IPS-20b (cell line): ENCODE measurements around the gene CUEDC1.

Experiments
- H3K27ac ChIP-seq: one replicate; pipeline ENCODE4 v1.5.1; 2013; ENCODE audit warnings: low read length
- H3K27me3 ChIP-seq: 2 replicates; pipeline ENCODE4 v1.6.1; 2013; ENCODE audit warnings: mild to moderate bottlenecking, low read length, inconsistent platforms; ENCODE audit not compliant: insufficient read depth
- H3K36me3 ChIP-seq: 2 replicates; pipeline ENCODE4 v1.6.1; 2013; ENCODE audit warnings: low read depth, mild to moderate bottlenecking, inconsistent platforms, low read length, moderate library complexity; ENCODE audit not compliant: insufficient read depth
- H3K4me1 ChIP-seq: 2 replicates; pipeline ENCODE4 v1.6.1; 2013; ENCODE audit warnings: mild to moderate bottlenecking, control low read depth, inconsistent platforms, low read length, moderate library complexity; ENCODE audit not compliant: insufficient read depth
- H3K4me3 ChIP-seq: 2 replicates; pipeline ENCODE4 v1.5.1; 2013; ENCODE audit warnings: mild to moderate bottlenecking, low read length, inconsistent platforms
- H3K9ac ChIP-seq: 2 replicates; pipeline ENCODE4 v1.6.1; 2013; ENCODE audit warnings: low read depth, mild to moderate bottlenecking, inconsistent platforms, low read length, moderate library complexity
- H3K9me3 ChIP-seq: 2 replicates; pipeline ENCODE4 v1.6.1; 2013; ENCODE audit warnings: mild to moderate bottlenecking, low read depth, low read length, inconsistent platforms; ENCODE audit not compliant: insufficient read depth

Gene CUEDC1

GRCh38 chr17:57994436-57994835 is 39.2 kb upstream of the CUEDC1 start:
- Histone ChIP-seq H3K9me3 (no peaks in the 10 kb centered on the region), H3K9ac (no peak overlapping the region), H3K27me3 (no peaks in the 10 kb centered on the region), H3K4me3 (no peak overlapping the region), H3K36me3 (peaks cover 24% of the 10 kb centered on the region), H3K4me1 (peaks cover 7% of the 10 kb centered on the region; the same call in 1 of the 2 replicates), H3K27ac (no peak overlapping the region)

GRCh38 chr17:57993471-57994365 is 38.5 kb upstream of the CUEDC1 start:
- Histone ChIP-seq H3K4me1 (peaks cover 10% of the 10 kb centered on the region; the same call in 1 of the 2 replicates), H3K9ac (no peak overlapping the region), H3K36me3 (peaks cover 17% of the 10 kb centered on the region), H3K9me3 (no peaks in the 10 kb centered on the region), H3K27ac (no peak overlapping the region), H3K27me3 (no peaks in the 10 kb centered on the region), H3K4me3 (no peak overlapping the region)

GRCh38 chr17:57991537-57991936 is 36.3 kb upstream of the CUEDC1 start:
- H3K9me3 ChIP-seq = no peaks in the 10 kb centered on the region
- peaks cover 11% of the 10 kb centered on the region; the same call in 1 of the 2 replicates for H3K4me1 ChIP-seq
- H3K4me3 ChIP-seq = no peak overlapping the region
- no peak overlapping the region for H3K9ac ChIP-seq
- no peaks in the 10 kb centered on the region for H3K36me3 ChIP-seq
- no peaks in the 10 kb centered on the region for H3K27me3 ChIP-seq
- H3K27ac ChIP-seq = no peak overlapping the region

GRCh38 chr17:57990037-57990436 is 34.8 kb upstream of the CUEDC1 start:
- Histone ChIP-seq H3K4me3 (no peak overlapping the region), H3K27me3 (no peaks in the 10 kb centered on the region), H3K27ac (no peak overlapping the region), H3K36me3 (peaks cover 2% of the 10 kb centered on the region; the same call in 1 of the 2 replicates), H3K9ac (no peak overlapping the region), H3K4me1 (peaks cover 21% of the 10 kb centered on the region), H3K9me3 (no peaks in the 10 kb centered on the region)

- H3K36me3 ChIP-seq = peaks cover 12% of the 10 kb centered on the region; the same call in 1 of the 2 replicates
- no peaks in the 10 kb centered on the region for H3K9me3 ChIP-seq
- H3K27ac ChIP-seq = peak overlapping the region; percentile 81
- H3K27me3 ChIP-seq = no peaks in the 10 kb centered on the region
- peaks cover 21% of the 10 kb centered on the region for H3K4me1 ChIP-seq
- peak overlapping the region; percentile 88 for H3K9ac ChIP-seq
- peak overlapping the region; percentile 85 for H3K4me3 ChIP-seq
Observed at GRCh38 chr17:57988301-57989250, 33.4 kb upstream of the CUEDC1 start.

- peak within 1 kb of the TSS; percentile 95 for H3K4me3 ChIP-seq
- peak within 1 kb of the TSS; percentile 81 for H3K27ac ChIP-seq
- peaks cover 18% of the 10 kb centered on the region; the same call in 1 of the 2 replicates for H3K36me3 ChIP-seq
- H3K4me1 ChIP-seq = peaks cover 26% of the 10 kb centered on the region
- H3K9ac ChIP-seq = peak within 1 kb of the TSS; percentile 91
- no peaks in the 10 kb centered on the region for H3K9me3 ChIP-seq
- no peaks in the 10 kb centered on the region for H3K27me3 ChIP-seq
Observed at GRCh38 chr17:57987581-57988300, 32.5 kb upstream of the CUEDC1 start, which contains the start of gene VEZF1. TSS of gene VEZF1 (minus strand) at chr17:57988254. CDS start at chr17:57988111, 143 bp downstream.

GRCh38 chr17:57986841-57987580 is 31.8 kb upstream of the CUEDC1 start:
- Histone ChIP-seq H3K4me1 (peaks cover 26% of the 10 kb centered on the region), H3K27ac (peak overlapping the region; percentile 51), H3K9me3 (no peaks in the 10 kb centered on the region), H3K36me3 (peaks cover 25% of the 10 kb centered on the region), H3K27me3 (no peaks in the 10 kb centered on the region), H3K4me3 (peak overlapping the region; percentile 95), H3K9ac (peak overlapping the region; percentile 91; the same call in 1 of the 2 replicates)

GRCh38 chr17:57985675-57985974 is 30.4 kb upstream of the CUEDC1 start:
- Histone ChIP-seq H3K4me3 (peak overlapping the region; percentile 95), H3K4me1 (peaks cover 26% of the 10 kb centered on the region), H3K27ac (no peak overlapping the region), H3K9me3 (no peaks in the 10 kb centered on the region), H3K27me3 (no peaks in the 10 kb centered on the region), H3K9ac (peak overlapping the region; percentile 23; the same call in 1 of the 2 replicates), H3K36me3 (peaks cover 39% of the 10 kb centered on the region)

GRCh38 chr17:57984936-57985674 is 29.9 kb upstream of the CUEDC1 start:
- Histone ChIP-seq H3K4me3 (peak overlapping the region; percentile 95; the same call in 1 of the 2 replicates), H3K27ac (no peak overlapping the region), H3K36me3 (peaks cover 45% of the 10 kb centered on the region), H3K9ac (no peak overlapping the region; the same call in 1 of the 2 replicates), H3K4me1 (peaks cover 25% of the 10 kb centered on the region), H3K9me3 (no peaks in the 10 kb centered on the region), H3K27me3 (no peaks in the 10 kb centered on the region)

GRCh38 chr17:57984261-57984890 is 29.2 kb upstream of the CUEDC1 start:
- Histone ChIP-seq H3K9ac (no peak overlapping the region), H3K27me3 (no peaks in the 10 kb centered on the region), H3K36me3 (peaks cover 52% of the 10 kb centered on the region), H3K4me3 (peak overlapping the region; percentile 0; the same call in 1 of the 2 replicates), H3K4me1 (peaks cover 22% of the 10 kb centered on the region), H3K27ac (no peak overlapping the region), H3K9me3 (no peaks in the 10 kb centered on the region)
